H54 (cell line): ENCODE results near the gene SLC30A5.
"Not testable (repeated sequence)": the region's sequence is repeated elsewhere in the genome, so short reads cannot be mapped to it uniquely, and the experiment has no call there.

ENCODE experiments used
- DNase-seq: peaks from one replicate; pipeline ENCODE4 v3.0.0; 2011; ENCODE audit warnings: low spot score, mixed read lengths; ENCODE audit not compliant: insufficient read length
- FAIRE-seq: peaks from 3 replicates; lab custom pipeline; 2011; peaks lifted over from hg19 to GRCh38; lab: Jason Lieb, UNC
- POLR2A ChIP-seq: IDR thresholded peaks from 2 replicates; pipeline ENCODE4 v1.6.1; 2011; ENCODE audit warnings: low read depth, mild to moderate bottlenecking, low read length

The SLC30A5 gene

DNA sequence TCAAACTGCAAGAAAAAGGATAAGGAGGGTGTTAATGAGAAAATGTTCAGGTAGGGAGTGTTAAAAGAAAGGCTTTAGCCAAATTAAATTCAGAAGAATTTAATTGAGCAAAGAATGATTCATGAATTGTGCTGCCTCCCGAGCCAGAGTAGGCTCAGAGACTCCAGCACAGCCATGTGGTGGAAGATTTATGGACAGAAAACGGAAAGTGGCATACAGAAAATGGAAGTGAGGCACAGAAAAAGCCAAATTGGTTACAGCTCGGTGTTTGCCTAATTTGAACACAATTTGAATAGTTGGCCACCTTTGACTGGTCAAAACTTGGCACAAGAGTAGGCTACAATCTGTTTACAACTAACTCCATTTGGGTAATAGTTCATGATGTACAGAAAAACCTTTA is 9.6 kb upstream of the SLC30A5 start:
- no peak for TF ChIP-seq POLR2A
- DNase-seq: no peak
- no peak for FAIRE-seq

DNA sequence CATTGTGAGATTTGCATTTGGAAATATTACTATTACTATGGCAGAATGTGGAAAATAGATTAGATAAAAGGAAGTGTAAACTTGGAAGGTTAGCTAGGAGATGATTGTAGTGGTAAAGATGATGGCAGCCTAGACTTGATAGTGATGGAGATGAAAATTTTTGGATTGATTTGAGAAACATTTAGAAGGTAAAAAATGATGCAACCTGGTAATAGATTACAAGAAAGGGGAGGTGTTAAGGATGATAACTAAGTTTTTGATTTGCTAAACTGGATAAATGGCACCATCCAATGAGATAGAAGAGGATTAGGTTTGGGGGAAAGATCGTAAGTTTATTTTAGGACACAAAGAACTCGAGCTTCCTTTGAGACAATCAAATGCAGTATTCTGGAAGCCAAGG is 8.9 kb upstream of the SLC30A5 start:
- FAIRE-seq (no peak), DNase-seq (no peak)
- no peak for TF ChIP-seq POLR2A

DNA sequence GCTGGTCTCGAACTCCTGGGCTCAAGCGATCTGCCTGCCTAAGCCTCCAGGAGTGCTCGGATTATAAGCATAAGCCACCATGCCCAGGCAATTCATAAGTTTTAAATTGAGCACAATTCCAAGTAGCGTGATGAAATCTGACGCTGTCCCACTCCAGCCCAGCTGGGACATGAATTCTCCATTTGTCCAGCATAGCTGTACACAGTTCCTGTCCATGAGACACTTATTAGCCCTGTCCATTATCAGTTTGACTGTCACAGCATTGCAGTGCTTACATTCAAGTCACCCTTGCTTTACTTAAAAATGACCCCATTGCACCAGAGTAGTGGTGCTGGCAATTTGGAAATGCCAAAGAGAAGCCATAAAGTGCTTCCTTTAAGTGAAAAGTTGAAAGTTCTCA is 7.6 kb upstream of the SLC30A5 start:
- FAIRE-seq (no peak), DNase-seq (no peak)
- TF ChIP-seq POLR2A: no peak

DNA sequence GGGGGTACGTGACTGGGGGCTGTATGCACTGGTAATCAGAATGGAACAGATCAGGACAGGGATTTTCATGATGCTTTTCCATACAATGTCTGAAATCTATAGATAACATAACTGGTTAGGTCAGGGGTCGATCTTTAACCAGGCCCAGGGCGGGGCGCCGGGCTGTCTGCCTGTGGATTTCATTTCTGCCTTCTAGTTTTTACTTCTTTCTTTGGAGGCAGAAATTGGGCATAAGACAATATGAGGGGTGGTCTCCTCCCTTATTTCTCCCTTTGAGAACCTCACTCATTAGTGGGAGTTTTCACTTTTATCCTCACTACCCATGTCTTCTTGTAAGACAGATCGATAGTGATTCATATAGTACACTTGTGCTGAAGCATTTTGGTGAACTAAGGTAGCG is 5.8 kb upstream of the SLC30A5 start:
- not testable (repeated sequence) for FAIRE-seq

DNA sequence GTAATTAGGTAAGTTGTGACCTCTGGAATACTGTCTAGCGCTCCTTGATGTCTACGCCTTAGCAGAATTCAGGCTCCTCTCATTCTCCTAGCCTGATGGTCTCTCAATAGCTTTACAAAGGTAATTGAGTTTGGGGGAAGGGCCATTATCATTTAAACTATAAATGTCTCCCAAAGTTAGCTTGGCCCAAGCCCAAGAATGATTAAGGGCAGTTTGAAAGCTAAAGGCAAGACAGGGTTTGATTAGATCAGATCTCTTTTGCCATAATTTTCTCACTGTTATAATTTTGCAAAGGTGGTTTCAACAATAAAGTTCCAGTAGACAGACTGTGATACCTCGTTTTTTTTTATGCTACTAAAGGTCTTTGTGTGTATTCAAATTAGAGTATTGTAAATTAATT is 3.7 kb upstream of the SLC30A5 start:
- no peak for TF ChIP-seq POLR2A
- DNase-seq (no peak), FAIRE-seq (no peak)

More for the DNA sequence above, 5.8 kb upstream of the SLC30A5 start:
- not testable (repeated sequence) for DNase-seq

DNA sequence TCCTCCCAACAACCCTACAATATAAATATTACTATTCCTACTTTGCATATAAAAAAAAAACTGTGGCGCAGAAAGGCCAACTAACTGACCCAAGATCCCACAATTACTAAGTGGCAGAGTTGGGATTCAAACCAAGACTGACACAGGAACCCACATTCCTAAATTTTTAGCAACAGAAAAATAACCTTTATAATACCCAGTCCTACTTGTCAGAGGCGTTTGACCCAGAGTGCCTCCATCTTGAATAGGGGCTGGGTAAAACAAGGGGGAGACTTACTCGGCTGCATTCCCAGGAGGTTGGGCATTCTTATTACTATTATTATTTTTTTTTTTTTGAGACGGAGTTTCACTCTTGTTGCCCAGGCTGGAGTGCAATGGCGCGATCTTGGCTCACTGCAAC is 2.0 kb upstream of the SLC30A5 start:
- no peak for DNase-seq
- TF ChIP-seq POLR2A: no peak
- no peak for FAIRE-seq

DNA sequence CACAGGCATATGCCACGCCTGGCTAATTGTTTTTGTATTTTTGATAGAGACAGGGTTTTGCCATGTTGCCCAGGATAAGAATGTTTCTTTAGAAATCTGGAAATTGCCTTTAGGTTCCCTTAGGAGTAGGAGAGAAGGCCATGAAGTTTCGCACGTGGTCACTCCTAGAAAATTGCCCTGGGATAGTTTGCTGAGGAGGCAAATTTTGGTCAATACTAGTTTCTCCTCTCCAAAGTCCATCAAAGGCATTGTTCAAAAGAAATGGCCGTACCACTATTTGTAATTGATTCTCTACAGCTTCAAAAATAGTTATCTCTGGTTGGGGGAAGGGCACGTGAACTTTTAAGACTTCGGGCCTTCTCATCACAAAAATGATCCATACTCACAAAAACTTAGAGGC is 845 bp upstream of the SLC30A5 start:
- DNase-seq (no peak), FAIRE-seq (no peak)
- TF ChIP-seq POLR2A: no peak

DNA sequence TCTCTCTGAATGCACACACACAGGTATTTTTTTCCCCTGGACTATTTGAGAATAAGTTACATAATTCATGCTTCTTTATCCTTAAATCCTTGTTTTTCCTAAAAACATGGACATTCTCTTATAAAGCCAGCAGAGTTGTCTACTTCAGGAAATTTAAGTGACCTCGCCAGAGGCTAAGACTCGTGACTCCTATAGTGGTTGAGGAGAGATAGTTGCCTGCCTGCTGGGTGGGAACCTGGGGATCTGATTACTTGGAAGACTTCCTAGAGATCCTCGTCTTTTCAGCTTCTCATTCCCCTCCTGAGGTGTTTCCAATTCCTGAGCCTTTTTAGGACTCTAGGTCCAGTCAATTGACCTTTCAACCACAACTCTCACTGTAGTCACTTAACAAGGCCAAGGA is 5.5 kb downstream of the SLC30A5 start:
- no peak for DNase-seq
- no peak for FAIRE-seq
- TF ChIP-seq POLR2A: no peak

DNA sequence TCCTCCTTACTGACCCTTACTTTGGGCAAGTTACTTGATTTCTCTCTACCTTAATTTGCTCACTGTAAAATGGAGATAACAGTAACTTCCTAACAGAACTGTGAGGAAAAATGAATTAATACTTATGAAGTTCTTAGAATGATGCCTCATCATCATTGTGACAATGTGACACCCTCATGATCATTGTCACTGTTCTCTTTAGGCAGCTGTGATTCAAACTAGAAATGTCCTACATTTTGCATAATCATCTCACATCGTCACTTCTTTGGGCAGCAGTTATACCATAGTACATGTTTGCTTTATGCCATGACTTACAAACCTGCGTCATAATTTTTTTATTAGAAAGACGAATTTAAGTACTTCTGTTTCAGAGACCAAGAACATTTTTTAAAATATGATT is 9.7 kb downstream of the SLC30A5 start:
- DNase-seq (no peak), FAIRE-seq (no peak)
- no peak for TF ChIP-seq POLR2A

DNA sequence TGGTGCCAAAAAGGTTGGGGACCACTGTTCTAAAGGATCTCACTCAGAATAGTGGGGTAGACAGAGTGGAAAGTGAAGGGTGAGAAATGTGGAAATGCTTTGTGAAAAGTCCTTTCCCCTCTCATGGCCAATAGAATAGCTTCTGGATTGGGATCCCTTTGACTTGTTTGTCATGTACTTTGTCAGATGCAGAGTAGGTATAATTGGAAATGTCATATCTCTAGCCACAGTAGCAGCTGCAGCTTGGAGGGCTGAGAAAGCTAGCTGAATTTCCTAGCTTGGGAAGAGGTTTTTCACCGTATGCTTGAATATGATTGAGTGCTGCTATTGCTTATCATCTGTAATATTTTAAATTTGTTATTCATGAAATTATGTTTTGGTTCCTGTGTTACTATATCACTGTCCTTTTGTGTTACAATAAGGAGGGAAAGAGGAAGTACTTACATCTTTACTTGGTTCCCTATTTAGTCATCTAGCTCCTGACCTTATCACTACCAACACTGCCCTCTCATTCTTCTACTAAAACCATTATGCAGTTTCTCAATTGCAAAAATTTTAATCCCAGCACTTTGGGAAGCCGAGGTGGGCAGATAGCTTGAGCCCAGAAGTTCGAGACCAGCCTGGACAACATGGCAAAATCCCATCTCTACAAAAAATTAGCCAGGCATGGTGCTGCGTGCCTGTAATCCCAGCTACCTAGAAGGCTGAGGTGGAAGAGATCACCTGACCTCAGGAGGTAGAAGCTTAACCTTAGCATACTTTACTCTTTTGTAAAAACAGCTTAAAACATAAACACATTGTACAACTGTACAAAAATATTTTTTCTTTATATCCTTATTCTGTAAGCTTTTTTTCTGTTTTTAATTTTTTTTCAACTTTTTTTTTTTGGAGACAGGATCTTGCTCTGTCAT is 12.4 kb downstream of the SLC30A5 start:
- FAIRE-seq: no peak
- TF ChIP-seq POLR2A: no peak
- no peak for DNase-seq

DNA sequence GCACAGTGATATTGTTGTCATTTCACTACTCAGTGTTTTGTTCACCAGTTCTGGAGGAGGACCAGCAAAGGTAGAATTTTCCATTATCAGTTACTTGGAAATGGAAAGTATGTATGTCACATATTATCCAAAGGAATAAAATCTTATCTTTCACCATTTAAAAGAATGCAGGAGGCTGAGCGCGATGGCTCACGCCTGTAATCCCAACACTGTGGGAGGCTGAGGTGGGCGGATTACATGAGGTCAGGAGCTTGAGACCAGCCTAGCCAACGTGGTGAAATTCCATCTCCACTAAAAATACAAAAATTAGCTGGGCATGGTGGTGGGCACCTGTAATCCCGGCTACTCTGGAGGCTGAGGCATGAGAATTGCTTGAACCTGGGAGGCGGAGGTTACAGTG is 14.6 kb downstream of the SLC30A5 start:
- DNase-seq, FAIRE-seq: not testable (repeated sequence)

DNA sequence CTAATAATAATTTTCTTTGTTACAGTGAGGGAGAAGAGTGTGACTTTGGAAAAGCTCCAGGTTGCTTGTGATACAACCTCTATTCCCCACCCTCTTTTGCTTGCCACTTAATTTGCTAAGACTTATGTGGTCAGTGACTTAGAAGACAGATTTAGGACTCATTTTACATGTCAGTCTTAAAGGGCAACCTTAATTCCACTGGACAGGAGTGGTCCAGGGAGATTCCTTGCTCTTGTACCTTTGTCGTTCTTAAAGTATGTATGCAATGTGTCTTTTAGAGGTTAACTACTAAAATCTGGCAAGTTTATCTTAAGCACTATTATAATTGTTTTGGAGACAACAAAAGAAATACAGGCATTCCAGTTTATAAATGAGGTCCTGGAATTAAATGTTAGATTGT is 20.0 kb downstream of the SLC30A5 start:
- TF ChIP-seq POLR2A: no peak
- DNase-seq (no peak), FAIRE-seq (no peak)

DNA sequence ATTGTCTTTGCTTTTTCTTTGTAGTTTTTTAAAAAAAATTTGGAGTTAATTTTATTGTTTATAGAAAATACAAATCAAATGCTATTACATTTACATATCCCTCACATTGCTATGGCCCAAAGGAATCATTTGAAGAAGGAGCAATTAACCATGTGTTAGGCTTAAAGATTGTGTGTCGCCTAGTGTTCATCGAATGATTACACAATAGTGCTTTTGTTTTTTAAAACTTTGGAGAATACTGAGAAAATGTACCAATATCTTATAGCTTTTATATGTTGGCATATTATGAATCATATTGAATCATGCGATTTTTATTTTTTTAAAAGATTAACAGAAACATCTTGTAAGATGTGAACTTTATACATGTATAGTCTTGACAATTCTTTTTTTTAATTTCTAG is 21.7 kb downstream of the SLC30A5 start:
- no peak for FAIRE-seq
- DNase-seq: no peak
- TF ChIP-seq POLR2A: no peak

DNA sequence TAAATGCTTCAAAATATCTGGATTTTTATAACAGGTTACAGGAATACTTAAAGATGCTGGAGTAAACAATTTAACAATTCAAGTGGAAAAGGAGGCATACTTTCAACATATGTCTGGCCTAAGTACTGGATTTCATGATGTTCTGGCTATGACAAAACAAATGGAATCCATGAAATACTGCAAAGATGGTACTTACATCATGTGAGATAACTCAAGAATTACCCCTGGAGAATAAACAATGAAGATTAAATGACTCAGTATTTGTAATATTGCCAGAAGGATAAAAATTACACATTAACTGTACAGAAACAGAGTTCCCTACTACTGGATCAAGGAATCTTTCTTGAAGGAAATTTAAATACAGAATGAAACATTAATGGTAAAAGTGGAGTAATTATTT is 35.6 kb downstream of the SLC30A5 start:
- DNase-seq (no peak), FAIRE-seq (peak; percentile 82)
- TF ChIP-seq POLR2A: no peak

DNA sequence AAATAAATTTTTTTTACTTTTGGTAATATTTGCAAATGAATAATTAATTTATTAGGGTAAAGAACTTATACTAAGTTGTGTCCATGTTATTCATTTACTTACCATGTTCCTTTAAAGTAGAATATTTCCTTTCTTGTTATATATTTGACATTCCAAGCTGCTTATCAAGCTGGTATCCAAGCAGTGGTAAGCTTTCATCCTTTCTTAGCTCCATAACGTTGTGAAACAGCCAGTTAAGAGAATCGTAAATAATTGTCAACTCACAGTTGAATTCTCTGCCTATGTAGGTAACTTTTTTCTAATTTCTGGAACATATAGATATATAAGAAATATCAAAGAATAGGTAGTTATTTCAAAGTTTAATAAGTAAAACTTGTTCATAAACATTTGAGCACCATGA is 36.4 kb downstream of the SLC30A5 start:
- no peak for FAIRE-seq

More for the DNA sequence above, 36.4 kb downstream of the SLC30A5 start:
- no peak for TF ChIP-seq POLR2A
- no peak for DNase-seq
